Endodermal cell (in vitro differentiated cells): Measurements from ENCODE around the gene RUVBL2. TPM values are rescaled to one million over a fixed set of nuclear protein-coding genes. Genes with fewer than 3 reads are reported as not detected.

Experiments used
- DNase-seq: peaks from one replicate; pipeline ENCODE4 v3.0.0-alpha.2; 2017
- H3K27ac ChIP-seq: 2 replicates; pipeline ENCODE4 v1.5.1; 2013; ENCODE audit warnings: mild to moderate bottlenecking, low read depth, low read length, moderate library complexity
- H3K27me3 ChIP-seq: 2 replicates; pipeline ENCODE4 v1.6.1; 2013; ENCODE audit warnings: mild to moderate bottlenecking, low read length, moderate library complexity; ENCODE audit not compliant: insufficient read depth, control insufficient read depth, poor library complexity, severe bottlenecking
- H3K36me3 ChIP-seq: 2 replicates; pipeline ENCODE4 v1.7.0; 2013; ENCODE audit warnings: mild to moderate bottlenecking, low read length, moderate library complexity; ENCODE audit not compliant: control insufficient read depth, insufficient read depth
- H3K4me1 ChIP-seq: one replicate; pipeline ENCODE4 v1.7.0; 2013; ENCODE audit warnings: low read length; ENCODE audit not compliant: control insufficient read depth, insufficient read depth
- H3K4me3 ChIP-seq: 2 replicates; pipeline ENCODE4 v1.5.1; 2013; ENCODE audit warnings: mild to moderate bottlenecking, low read length, moderate library complexity
- H3K9ac ChIP-seq: 2 replicates; pipeline ENCODE4 v1.6.1; 2013; ENCODE audit warnings: mild to moderate bottlenecking, low read length, moderate library complexity; ENCODE audit not compliant: poor library complexity, severe bottlenecking; ENCODE audit errors: extremely low read depth
- H3K9me3 ChIP-seq: 2 replicates; pipeline ENCODE4 v1.6.1; 2013; ENCODE audit warnings: mild to moderate bottlenecking, low read length, moderate library complexity; ENCODE audit not compliant: control insufficient read depth
- H3K27ac Mint-ChIP-seq: 2 replicates; pipeline ENCODE4 v1.8.0; 2020; ENCODE audit warnings: mixed read lengths
- H3K27me3 Mint-ChIP-seq: 2 replicates; pipeline ENCODE4 v1.8.0; 2021; ENCODE audit warnings: mild to moderate bottlenecking, mixed read lengths; ENCODE audit not compliant: insufficient read depth
- H3K36me3 Mint-ChIP-seq: 2 replicates; pipeline ENCODE4 v1.8.0; 2020; ENCODE audit warnings: low read depth, mixed read lengths
- H3K4me1 Mint-ChIP-seq: 2 replicates; pipeline ENCODE4 v1.8.0; 2020; ENCODE audit warnings: mixed read lengths
- H3K4me3 Mint-ChIP-seq: 2 replicates; pipeline ENCODE4 v1.8.0; 2020; ENCODE audit warnings: mild to moderate bottlenecking, moderate library complexity, mixed read lengths
- H3K9me3 Mint-ChIP-seq: 2 replicates; pipeline ENCODE4 v1.8.0; 2020; ENCODE audit warnings: mild to moderate bottlenecking, mixed read lengths
- WGBS, 2 experiments: methylation state at CpG; one replicate each; pipeline versions ENCODE4 v1.1.5 to v1.1.7; 2013; ENCODE audit warnings: missing lambda C conversion rate in 2 of 2, mixed read lengths in 1 of 2; ENCODE audit not compliant: insufficient coverage in 1 of 2, insufficient read length in 1 of 2; 5-methylcytosine and 5-hydroxymethylcytosine counted together
- microRNA-seq: library from miRNA; unstranded; fragments of <30 nt; microRNA quantifications from one replicate; pipeline ENCODE4 v1.2.0, GENCODE V29; 2020; ENCODE audit warnings: borderline microRNAs expressed
- total RNA-seq, 2 donors: library from RNA; stranded (reverse); fragmentation: NEBNext Ultra II Directional in 1 of 2; extraction: Animal tissue kit (Norgen Biotek cat#: 25700) in 1 of 2; gene quantifications; 2 replicates in 1 of 2; 3 replicates in 1 of 2; pipeline ENCODE4 v1.2.1, GENCODE V29; 2021
- TF ChIP-seq, protein P1 (sequence below): fragments of 200-600 bp; sonication (generic); conservative IDR thresholded peaks from 2 replicates; pipeline ENCODE4 v1.5.0; 2021; ENCODE audit warnings: antibody characterized with exemption, mild to moderate bottlenecking

The RUVBL2 gene
- total RNA-seq, 2 donors from 2014 or later, result 101 to 112 TPM

DNA sequence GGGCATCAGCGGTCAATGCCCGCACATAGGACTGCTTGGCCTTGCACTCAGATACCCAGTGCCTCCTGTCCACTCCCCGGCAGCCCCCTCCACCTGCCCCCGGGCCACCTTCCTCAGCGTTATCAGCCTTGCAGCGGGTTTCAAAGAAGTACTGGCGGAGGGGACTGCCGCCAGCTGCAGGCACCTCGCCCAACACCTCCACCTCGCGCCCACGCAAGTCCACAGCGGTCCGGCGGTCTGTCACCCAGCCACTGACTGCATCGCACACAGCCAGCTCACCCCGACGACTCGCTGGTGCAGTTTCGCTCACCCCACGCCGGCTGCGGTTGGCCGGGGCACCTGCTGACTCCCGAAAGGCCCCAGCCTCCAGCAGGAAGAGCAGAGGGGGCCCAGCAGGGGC lies 67.8 kb downstream of the RUVBL2 start:
- no peaks in the 10 kb centered on the region for H3K36me3 ChIP-seq
- Mint-ChIP-seq H3K36me3 (no peaks in the 10 kb centered on the region), H3K4me3 (no peak overlapping the region), H3K27me3 (peaks cover 81% of the 10 kb centered on the region), H3K9me3 (no peaks in the 10 kb centered on the region), H3K27ac (no peak overlapping the region), H3K4me1 (peaks cover 10% of the 10 kb centered on the region)
- 88 to 96% methylated on average over 7 to 25 of the region's 25 CpGs for WGBS, 2 experiments
- no peaks in the 10 kb centered on the region for H3K4me1 ChIP-seq
- no peak for DNase-seq
- H3K4me3 ChIP-seq, result no peak overlapping the region
- no peak overlapping the region for H3K9ac ChIP-seq
- TF ChIP-seq, protein P1, sequence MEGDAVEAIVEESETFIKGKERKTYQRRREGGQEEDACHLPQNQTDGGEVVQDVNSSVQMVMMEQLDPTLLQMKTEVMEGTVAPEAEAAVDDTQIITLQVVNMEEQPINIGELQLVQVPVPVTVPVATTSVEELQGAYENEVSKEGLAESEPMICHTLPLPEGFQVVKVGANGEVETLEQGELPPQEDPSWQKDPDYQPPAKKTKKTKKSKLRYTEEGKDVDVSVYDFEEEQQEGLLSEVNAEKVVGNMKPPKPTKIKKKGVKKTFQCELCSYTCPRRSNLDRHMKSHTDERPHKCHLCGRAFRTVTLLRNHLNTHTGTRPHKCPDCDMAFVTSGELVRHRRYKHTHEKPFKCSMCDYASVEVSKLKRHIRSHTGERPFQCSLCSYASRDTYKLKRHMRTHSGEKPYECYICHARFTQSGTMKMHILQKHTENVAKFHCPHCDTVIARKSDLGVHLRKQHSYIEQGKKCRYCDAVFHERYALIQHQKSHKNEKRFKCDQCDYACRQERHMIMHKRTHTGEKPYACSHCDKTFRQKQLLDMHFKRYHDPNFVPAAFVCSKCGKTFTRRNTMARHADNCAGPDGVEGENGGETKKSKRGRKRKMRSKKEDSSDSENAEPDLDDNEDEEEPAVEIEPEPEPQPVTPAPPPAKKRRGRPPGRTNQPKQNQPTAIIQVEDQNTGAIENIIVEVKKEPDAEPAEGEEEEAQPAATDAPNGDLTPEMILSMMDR, result no peak
- H3K27ac ChIP-seq, result no peak overlapping the region
- peaks cover 38% of the 10 kb centered on the region for H3K27me3 ChIP-seq
- H3K9me3 ChIP-seq, result no peaks in the 10 kb centered on the region

DNA sequence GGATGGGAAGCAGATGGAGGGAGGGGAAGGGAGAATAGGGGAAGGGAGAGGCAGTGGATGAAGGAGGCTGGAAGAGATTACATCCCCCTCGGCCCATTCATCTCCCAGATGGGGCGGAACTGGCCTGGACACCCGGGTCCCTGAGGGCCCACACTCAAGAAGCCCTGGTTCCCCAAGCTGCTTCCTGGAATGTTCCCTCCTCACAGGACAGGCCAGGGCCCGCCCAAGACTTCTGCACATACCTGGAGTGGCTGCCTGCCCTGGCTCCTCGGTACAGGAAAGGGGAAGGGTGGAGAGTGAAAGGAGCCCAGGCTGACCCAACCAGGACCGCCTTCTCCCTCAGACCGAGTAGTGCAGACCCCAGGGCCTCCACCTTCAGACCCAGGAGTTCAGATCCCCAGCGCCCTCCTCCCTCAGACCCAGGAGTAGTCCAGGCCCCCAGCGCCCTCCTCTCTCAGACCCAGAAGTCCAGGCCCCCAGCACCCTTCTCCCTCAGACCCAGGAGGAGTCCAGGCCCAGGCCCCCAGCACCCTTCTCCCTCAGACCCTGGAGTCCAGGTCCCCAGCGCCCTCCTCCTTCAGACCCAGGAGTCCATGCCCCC lies 70.4 kb downstream of the RUVBL2 start:
- Histone ChIP-seq H3K27me3 (peaks cover 34% of the 10 kb centered on the region), H3K9me3 (no peaks in the 10 kb centered on the region), H3K36me3 (no peaks in the 10 kb centered on the region), H3K9ac (no peak overlapping the region), H3K4me3 (peak overlapping the region; percentile 71), H3K27ac (no peak overlapping the region), H3K4me1 (no peaks in the 10 kb centered on the region)
- Mint-ChIP-seq H3K27me3 (peaks cover 81% of the 10 kb centered on the region), H3K4me1 (peaks cover 4% of the 10 kb centered on the region), H3K9me3 (no peaks in the 10 kb centered on the region), H3K27ac (no peak overlapping the region), H3K4me3 (peak overlapping the region; percentile 49), H3K36me3 (no peaks in the 10 kb centered on the region)
- DNase-seq, result peak; percentile 72
- 79 to 84% methylated on average over 5 to 10 of the region's 10 CpGs for WGBS, 2 experiments
- TF ChIP-seq, protein P1, result no peak

DNA sequence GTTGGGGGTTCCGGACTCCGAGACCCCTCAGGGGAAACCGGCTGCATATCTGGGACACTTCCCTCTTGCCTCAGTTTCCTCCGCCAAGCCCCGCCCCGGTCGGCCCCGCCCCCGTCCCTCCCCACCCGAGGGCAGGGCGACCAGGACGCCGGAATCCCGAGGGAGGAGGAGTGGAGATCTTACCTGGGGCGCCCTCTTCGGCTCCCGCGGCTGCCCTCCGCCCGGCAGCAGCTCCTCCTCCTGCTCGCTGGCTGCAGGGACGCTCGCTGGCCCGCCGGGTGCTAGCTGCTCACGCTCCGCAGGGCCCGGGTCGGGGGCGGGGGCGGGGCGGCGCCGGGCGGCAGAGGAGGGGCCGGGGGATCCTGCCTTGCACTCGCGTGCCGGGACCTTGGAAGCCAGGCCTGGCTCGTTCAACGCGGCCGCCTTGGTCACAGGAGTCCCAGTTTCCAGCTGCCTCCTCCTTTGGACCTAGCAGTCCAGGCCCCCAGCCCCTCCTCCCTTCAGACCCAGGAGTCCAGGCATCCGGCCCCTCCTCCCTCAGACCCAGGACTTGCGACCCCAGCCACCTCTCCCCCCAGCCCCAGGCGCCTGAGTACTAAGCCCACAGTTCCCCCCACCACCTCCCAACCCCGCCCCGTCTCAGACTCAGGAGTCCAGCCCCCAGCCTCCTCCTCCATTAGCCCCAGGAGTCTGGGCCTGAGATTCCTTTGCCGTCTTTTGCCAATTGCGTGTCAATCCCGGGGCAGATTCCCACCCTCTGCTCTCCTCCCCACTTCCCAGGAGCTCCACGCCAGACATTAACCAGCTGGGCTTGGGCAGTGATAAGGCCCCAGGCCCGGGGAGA lies 71.3 kb downstream of the RUVBL2 start, which contains the start of gene NTF4:
NTF4 (minus strand) TSS at position 51 of the 844 bp plus-strand sequence. CDS start 2,821 bp downstream, outside the sequence.
- DNase-seq, result peak; percentile 92
- Histone ChIP-seq H3K9me3 (no peaks in the 10 kb centered on the region), H3K4me1 (no peaks in the 10 kb centered on the region), H3K27me3 (peaks cover 36% of the 10 kb centered on the region), H3K36me3 (no peaks in the 10 kb centered on the region), H3K27ac (no peak within 1 kb of the TSS), H3K4me3 (peak within 1 kb of the TSS; percentile 71), H3K9ac (no peak within 1 kb of the TSS)
- no peaks in the 10 kb centered on the region for H3K36me3 Mint-ChIP-seq
- H3K9me3 Mint-ChIP-seq, result no peaks in the 10 kb centered on the region
- peaks cover 82% of the 10 kb centered on the region for H3K27me3 Mint-ChIP-seq
- H3K4me1 Mint-ChIP-seq, result peaks cover 4% of the 10 kb centered on the region
- WGBS, 2 experiments, result 7 to 8% methylated on average over 11 to 53 of the region's 53 CpGs
- H3K27ac Mint-ChIP-seq, result peak within 1 kb of the TSS; percentile 2
- TF ChIP-seq, protein P1, result peak; percentile 12
- H3K4me3 Mint-ChIP-seq, result peak within 1 kb of the TSS; percentile 49

Small RNA genes lying within 50 kb of the gene (microRNA-seq; reads per million reads assigned to microRNA genes)
- gene MIR6798, result not detected

Other genes starting within 250 kb of the RUVBL2 start
- gene IZUMO1, start 247.0 kb upstream of the RUVBL2 start, total RNA-seq, result under 1 TPM; 0.22 to 0.80 TPM
- 1 to 10 TPM; 5.4 to 6.3 TPM for gene FUT1, start 241.2 kb upstream of the RUVBL2 start, total RNA-seq
- gene FGF21, start 238.4 kb upstream of the RUVBL2 start, total RNA-seq, result not detected
- gene BCAT2, start 182.9 kb upstream of the RUVBL2 start, total RNA-seq, result 100 to 1,000 TPM in 1 of 2 donors, 10 to 100 TPM in 1; 84.8 to 101 TPM
- gene HSD17B14, start 157.4 kb upstream of the RUVBL2 start, total RNA-seq, result 10 to 100 TPM; 43.0 to 81.0 TPM
- 1 to 10 TPM; 6.6 to 7.0 TPM for gene PLEKHA4, start 125.3 kb upstream of the RUVBL2 start, total RNA-seq
- 10 to 100 TPM; 41.5 to 45.0 TPM for gene PPP1R15A, start 121.5 kb upstream of the RUVBL2 start, total RNA-seq
- gene TULP2, start 95.1 kb upstream of the RUVBL2 start, total RNA-seq, result 1 to 10 TPM; 1.2 to 2.1 TPM
- gene NUCB1, start 93.6 kb upstream of the RUVBL2 start, total RNA-seq, result 100 to 1,000 TPM; 177 to 222 TPM
- gene DHDH, start 60.2 kb upstream of the RUVBL2 start, total RNA-seq, result 1 to 10 TPM in 1 of 2 donors, under 1 TPM in 1; 0.44 to 2.3 TPM
- gene BAX, start 39.0 kb upstream of the RUVBL2 start, total RNA-seq, result 100 to 1,000 TPM; 172 to 184 TPM
- gene FTL, start 28.6 kb upstream of the RUVBL2 start, total RNA-seq, result 1,000 to 10,000 TPM; 1,784 to 3,181 TPM
- 10 to 100 TPM; 63.5 to 69.1 TPM for gene GYS1, start 578 bp upstream of the RUVBL2 start, total RNA-seq
- under 1 TPM in 1 of 2 donors, not detected in 1; 0.59 TPM for gene LHB, start 23.2 kb downstream of the RUVBL2 start, total RNA-seq
- gene CGB3, start 30.4 kb downstream of the RUVBL2 start, total RNA-seq, result not detected
- under 1 TPM in 1 of 2 donors, not detected in 1; 0.57 TPM for gene CGB2, start 38.0 kb downstream of the RUVBL2 start, total RNA-seq
- not detected for gene CGB1, start 43.0 kb downstream of the RUVBL2 start, total RNA-seq
- gene CGB5, start 50.0 kb downstream of the RUVBL2 start, total RNA-seq, result under 1 TPM in 1 of 2 donors, not detected in 1; 0.44 TPM
- gene CGB8, start 55.2 kb downstream of the RUVBL2 start, total RNA-seq, result not detected
- 1 to 10 TPM; 1.5 to 2.9 TPM for gene CGB7, start 63.9 kb downstream of the RUVBL2 start, total RNA-seq
- 1 to 10 TPM; 5.0 to 8.9 TPM for gene NTF4, start 70.9 kb downstream of the RUVBL2 start, total RNA-seq
- under 1 TPM in 1 of 2 donors, not detected in 1; 0.07 TPM for gene KCNA7, start 78.8 kb downstream of the RUVBL2 start, total RNA-seq
- gene SNRNP70, start 91.6 kb downstream of the RUVBL2 start, total RNA-seq, result 100 to 1,000 TPM; 284 to 292 TPM
- 10 to 100 TPM in 1 of 2 donors, 1 to 10 TPM in 1; 9.5 to 14.9 TPM for gene LIN7B, start 120.5 kb downstream of the RUVBL2 start, total RNA-seq
- 1 to 10 TPM; 1.9 to 2.5 TPM for gene C19orf73, start 125.3 kb downstream of the RUVBL2 start, total RNA-seq
- gene PPFIA3, start 125.7 kb downstream of the RUVBL2 start, total RNA-seq, result 10 to 100 TPM in 1 of 2 donors, 1 to 10 TPM in 1; 7.4 to 16.5 TPM
- 1 to 10 TPM in 1 of 2 donors, under 1 TPM in 1; 0.57 to 3.9 TPM for gene HRC, start 161.5 kb downstream of the RUVBL2 start, total RNA-seq
- gene TRPM4, start 163.9 kb downstream of the RUVBL2 start, total RNA-seq, result 10 to 100 TPM; 22.0 to 33.3 TPM